ENCODE measurements around the gene BNC2. TPM values are rescaled to one million over a fixed set of nuclear protein-coding genes. Genes with fewer than 3 reads are reported as not detected.

The BNC2 gene
- total RNA-seq, 1 experiment from 2014 or later = 5.7 TPM

GRCh38 chr9:16530669-16531642, 339.5 kb downstream of the BNC2 start:
- CTCF ChIA-PET = no interaction called here
- no peak for ATAC-seq

GRCh38 chr9:16527573-16527972, 342.9 kb downstream of the BNC2 start:
- no TSS peak for BruUV-seq (replicated peaks)
- intact Hi-C loops (cut with micrococcal nuclease; ENCODE audit: unreplicated experiment) (no loop called here), in situ Hi-C loops (cut with HindIII; ENCODE audit: low pct_unique_long_range_greater_than_20kb, low sequenced_read_pairs) (no loop called here)
- no peak for ATAC-seq
- no peak for DNase-seq (ENCODE audit: low read depth, low spot score)
- Histone ChIP-seq H3K36me3 (ENCODE audit: control insufficient read depth, insufficient read depth, low read length) (no peaks in the 10 kb centered on the region), H3K4me3 (ENCODE audit: low read depth in 2 of 2, low read length in 2 of 2) (no peak overlapping the region), H3K27me3 (ENCODE audit: control insufficient read depth, insufficient read depth, low read length) (no peaks in the 10 kb centered on the region), H3K9me3 (ENCODE audit: control insufficient read depth, insufficient read depth, low read depth, low read length) (no peaks in the 10 kb centered on the region), H3K4me1 (ENCODE audit: control insufficient read depth, insufficient read depth, low read length) (no peaks in the 10 kb centered on the region), H3K27ac (ENCODE audit: low read length) (no peak overlapping the region)
- POLR2A ChIA-PET = no interaction called here
- CTCF ChIA-PET = no interaction called here
- no peak for TF ChIP-seq CTCF (IDR thresholded peaks at IDR 0.05)
- no peak for TF ChIP-seq POLR2AphosphoS5 (IDR thresholded peaks at IDR 0.05; ENCODE audit: low read depth, low read length)
- TF ChIP-seq REST (IDR thresholded peaks at IDR 0.05; ENCODE audit: insufficient read depth in 1 of 2, low read depth in 2 of 2, low read length in 1 of 2) = no peak
- no peak for TF ChIP-seq TCF7L2 (IDR thresholded peaks at IDR 0.05; ENCODE audit: low read depth, low read length)
- no peak for TF ChIP-seq SIN3A (IDR thresholded peaks at IDR 0.05; ENCODE audit: borderline replicate concordance, insufficient read depth, low read depth, low read length)

More at GRCh38 chr9:16530669-16531642, 339.5 kb downstream of the BNC2 start:
- H3K4me1 ChIP-seq (ENCODE audit: control insufficient read depth, insufficient read depth, low read length) = no peaks in the 10 kb centered on the region
- no peak overlapping the region for H3K27ac ChIP-seq (ENCODE audit: low read length)
- no peaks in the 10 kb centered on the region for H3K27me3 ChIP-seq (ENCODE audit: control insufficient read depth, insufficient read depth, low read length)
- POLR2A ChIA-PET = no interaction called here
- DNase-seq (ENCODE audit: low read depth, low spot score) = no peak
- in situ Hi-C loops (cut with HindIII; ENCODE audit: low pct_unique_long_range_greater_than_20kb, low sequenced_read_pairs) = no loop called here
- no peak overlapping the region for H3K4me3 ChIP-seq (ENCODE audit: low read depth in 2 of 2, low read length in 2 of 2)
- intact Hi-C loops (cut with micrococcal nuclease; ENCODE audit: unreplicated experiment) = no loop called here
- TF ChIP-seq TCF7L2 (IDR thresholded peaks at IDR 0.05; ENCODE audit: low read depth, low read length) = no peak
- TF ChIP-seq CTCF (IDR thresholded peaks at IDR 0.05) = no peak
- TF ChIP-seq REST (IDR thresholded peaks at IDR 0.05; ENCODE audit: insufficient read depth in 1 of 2, low read depth in 2 of 2, low read length in 1 of 2) = no peak
- no peak for TF ChIP-seq SIN3A (IDR thresholded peaks at IDR 0.05; ENCODE audit: borderline replicate concordance, insufficient read depth, low read depth, low read length)
- no peak for TF ChIP-seq POLR2AphosphoS5 (IDR thresholded peaks at IDR 0.05; ENCODE audit: low read depth, low read length)
- no TSS peak for BruUV-seq (replicated peaks)
- H3K36me3 ChIP-seq (ENCODE audit: control insufficient read depth, insufficient read depth, low read length) = no peaks in the 10 kb centered on the region
- H3K9me3 ChIP-seq (ENCODE audit: control insufficient read depth, insufficient read depth, low read depth, low read length) = no peaks in the 10 kb centered on the region

Measured in Panc1 (cell line).